ENCODE measurements around the gene WDR37. TPM values are rescaled to one million over a fixed set of nuclear protein-coding genes. Genes with fewer than 3 reads are reported as not detected.

The WDR37 gene
- total RNA-seq, 1 experiment from 2014 or later = 13.3 TPM

DNA sequence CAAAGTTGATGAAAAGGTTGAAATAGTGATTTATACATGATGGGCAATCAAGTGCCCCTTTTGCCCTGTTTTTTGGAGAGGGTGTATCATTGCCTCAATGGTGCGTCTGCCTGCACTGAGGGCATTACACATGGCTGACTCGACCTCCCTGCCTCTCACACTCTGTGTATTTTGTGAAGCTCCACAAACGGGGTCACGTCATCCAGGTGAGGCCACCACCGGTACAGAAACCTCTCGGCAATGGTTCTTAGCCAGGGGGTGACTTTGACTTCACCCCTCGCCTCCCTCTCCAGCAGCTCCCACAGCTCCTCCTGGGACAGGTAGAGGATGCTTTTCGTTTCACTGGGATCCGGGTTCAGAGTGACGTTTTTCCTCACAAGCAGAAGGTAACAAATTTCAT lies 36.8 kb upstream of the WDR37 start:
- no peak for DNase-seq
- 0 out of 2 replicates have a peak, but pooled peaks cover 7% of the 10 kb centered on the region for H4K20me1 ChIP-seq (ENCODE audit: insufficient read depth, low read depth, low read length)

DNA sequence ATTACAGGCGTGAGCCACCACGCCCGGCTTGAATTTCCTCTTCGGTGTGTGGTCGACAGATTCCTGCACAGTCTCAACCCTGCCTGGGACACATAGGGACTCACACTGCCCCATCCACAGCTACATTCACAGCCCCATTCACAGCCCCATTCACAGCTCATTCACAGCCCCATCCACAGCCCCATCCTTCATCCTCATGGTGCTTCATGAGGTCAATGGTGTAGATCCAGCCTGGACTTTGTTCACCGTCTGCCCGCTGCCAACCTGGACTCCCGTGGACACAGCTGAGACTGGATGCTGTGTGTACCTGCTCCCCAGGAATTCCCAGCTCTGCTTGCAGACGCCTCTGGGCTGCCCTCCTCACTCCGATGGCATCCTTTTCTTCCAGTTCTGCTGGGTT lies 35.7 kb upstream of the WDR37 start:
- Histone ChIP-seq H3K4me1 (ENCODE audit: low read length) (no peaks in the 10 kb centered on the region), H3K36me3 (ENCODE audit: insufficient read depth, low read length) (peaks cover 37% of the 10 kb centered on the region), H3K4me3 (ENCODE audit: low read length) (no peak overlapping the region), H3K4me2 (ENCODE audit: low read depth, low read length, poor library complexity, severe bottlenecking) (no peak overlapping the region), H3K9me3 (ENCODE audit: low read length) (no peaks in the 10 kb centered on the region), H3K9me2 (replicated peaks; ENCODE audit: insufficient read depth, low read length) (no peaks in the 10 kb centered on the region), H3K27me3 (ENCODE audit: low read length) (no peaks in the 10 kb centered on the region), H3K9ac (ENCODE audit: low read length) (no peak overlapping the region), H3K79me2 (ENCODE audit: low read length) (no peaks in the 10 kb centered on the region), H4K20me1 (ENCODE audit: insufficient read depth, low read depth, low read length) (no peaks in the 10 kb centered on the region), H3K27ac (ENCODE audit: low read length) (no peak overlapping the region), H2AFZ (ENCODE audit: low read length) (no peak overlapping the region)
- no peak for DNase-seq

More for the DNA sequence above, 36.8 kb upstream of the WDR37 start:
- Histone ChIP-seq H3K4me2 (ENCODE audit: low read depth, low read length, poor library complexity, severe bottlenecking) (no peak overlapping the region), H3K4me1 (ENCODE audit: low read length) (no peaks in the 10 kb centered on the region), H3K4me3 (ENCODE audit: low read length) (no peak overlapping the region), H3K27me3 (ENCODE audit: low read length) (no peaks in the 10 kb centered on the region), H3K27ac (ENCODE audit: low read length) (no peak overlapping the region), H3K9me3 (ENCODE audit: low read length) (no peaks in the 10 kb centered on the region), H3K79me2 (ENCODE audit: low read length) (no peaks in the 10 kb centered on the region), H3K9me2 (replicated peaks; ENCODE audit: insufficient read depth, low read length) (no peaks in the 10 kb centered on the region), H3K9ac (ENCODE audit: low read length) (no peak overlapping the region), H3K36me3 (ENCODE audit: insufficient read depth, low read length) (peaks cover 40% of the 10 kb centered on the region), H2AFZ (ENCODE audit: low read length) (no peak overlapping the region)

DNA sequence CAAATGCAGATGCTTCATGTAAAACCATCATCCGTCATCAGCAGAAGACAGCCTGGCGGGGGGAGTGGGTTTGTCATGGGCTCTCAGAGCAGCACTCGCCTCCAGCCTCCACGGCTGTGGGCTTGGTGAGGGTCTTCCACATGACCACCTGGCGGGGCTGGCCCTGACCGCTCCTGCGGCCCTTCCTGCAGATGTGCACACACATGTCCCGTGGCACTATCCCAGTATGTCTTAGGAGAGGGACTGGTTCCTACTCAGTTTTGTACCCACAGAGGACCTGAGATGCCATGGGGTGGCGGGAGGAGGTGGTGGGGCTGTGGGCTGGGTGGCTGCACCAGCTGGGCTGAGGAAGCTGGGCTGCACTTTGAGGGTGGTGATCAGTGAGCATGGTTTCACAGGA lies 35.2 kb upstream of the WDR37 start:
- peaks cover 37% of the 10 kb centered on the region for H3K36me3 ChIP-seq (ENCODE audit: insufficient read depth, low read length)
- H3K79me2 ChIP-seq (ENCODE audit: low read length) = no peaks in the 10 kb centered on the region
- no peak overlapping the region for H3K27ac ChIP-seq (ENCODE audit: low read length)
- no peak for DNase-seq
- H4K20me1 ChIP-seq (ENCODE audit: insufficient read depth, low read depth, low read length) = no peaks in the 10 kb centered on the region
- H3K9me2 ChIP-seq (replicated peaks; ENCODE audit: insufficient read depth, low read length) = no peaks in the 10 kb centered on the region
- H3K4me2 ChIP-seq (ENCODE audit: low read depth, low read length, poor library complexity, severe bottlenecking) = no peak overlapping the region
- no peaks in the 10 kb centered on the region for H3K4me1 ChIP-seq (ENCODE audit: low read length)
- no peaks in the 10 kb centered on the region for H3K27me3 ChIP-seq (ENCODE audit: low read length)
- H3K9me3 ChIP-seq (ENCODE audit: low read length) = no peaks in the 10 kb centered on the region
- H2AFZ ChIP-seq (ENCODE audit: low read length) = no peak overlapping the region
- no peak overlapping the region for H3K9ac ChIP-seq (ENCODE audit: low read length)
- H3K4me3 ChIP-seq (ENCODE audit: low read length) = no peak overlapping the region

DNA sequence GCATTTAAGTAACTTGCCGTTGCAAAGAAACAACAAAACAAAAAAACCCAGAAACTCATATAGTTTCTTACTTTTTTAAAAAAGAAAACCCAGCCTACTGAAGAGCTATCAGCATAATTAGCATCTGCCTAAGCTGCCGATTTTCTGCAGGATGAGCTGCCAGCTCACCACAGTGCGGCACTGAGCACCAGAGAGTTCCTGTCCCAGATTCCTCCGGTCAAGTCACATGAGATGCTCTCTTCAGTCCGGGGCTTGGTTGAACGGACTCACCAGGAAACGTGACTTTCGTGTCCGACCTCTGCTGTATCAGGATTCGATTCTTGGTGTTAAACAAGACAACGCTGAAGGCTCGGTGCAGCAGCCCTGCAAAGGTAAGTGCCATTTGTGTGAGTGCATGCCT lies 33.8 kb upstream of the WDR37 start:
- Histone ChIP-seq H3K4me2 (ENCODE audit: low read depth, low read length, poor library complexity, severe bottlenecking) (no peak overlapping the region), H3K9me2 (replicated peaks; ENCODE audit: insufficient read depth, low read length) (no peaks in the 10 kb centered on the region), H3K4me3 (ENCODE audit: low read length) (no peak overlapping the region), H3K9ac (ENCODE audit: low read length) (no peak overlapping the region), H3K79me2 (ENCODE audit: low read length) (no peaks in the 10 kb centered on the region), H3K27me3 (ENCODE audit: low read length) (no peaks in the 10 kb centered on the region), H3K9me3 (ENCODE audit: low read length) (no peaks in the 10 kb centered on the region), H4K20me1 (ENCODE audit: insufficient read depth, low read depth, low read length) (no peaks in the 10 kb centered on the region), H3K36me3 (ENCODE audit: insufficient read depth, low read length) (peaks cover 27% of the 10 kb centered on the region), H3K27ac (ENCODE audit: low read length) (no peak overlapping the region), H3K4me1 (ENCODE audit: low read length) (no peaks in the 10 kb centered on the region), H2AFZ (ENCODE audit: low read length) (no peak overlapping the region)
- no peak for DNase-seq

DNA sequence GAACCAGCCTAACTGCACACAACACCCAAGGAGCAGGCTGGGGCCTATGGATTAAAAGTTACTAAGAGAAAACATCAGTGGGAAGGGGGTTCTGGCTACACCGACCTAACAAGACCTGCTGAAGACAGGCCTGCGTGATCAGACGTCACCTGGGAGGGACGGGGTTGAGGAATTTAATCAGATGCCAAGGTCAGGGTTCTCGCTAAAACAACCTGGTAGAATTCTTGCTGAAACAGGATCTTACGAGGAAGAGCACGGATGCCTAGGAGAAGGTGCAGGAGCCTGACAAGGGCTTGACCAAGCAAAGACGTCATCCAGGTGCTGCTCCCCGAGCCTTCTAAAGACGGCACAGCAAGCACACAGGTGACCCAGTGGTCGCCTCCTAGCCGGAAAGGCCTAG lies 32.1 kb upstream of the WDR37 start:
- Histone ChIP-seq H3K27ac (ENCODE audit: low read length) (no peak overlapping the region), H3K79me2 (ENCODE audit: low read length) (no peaks in the 10 kb centered on the region), H3K4me1 (ENCODE audit: low read length) (no peaks in the 10 kb centered on the region), H3K4me3 (ENCODE audit: low read length) (no peak overlapping the region), H2AFZ (ENCODE audit: low read length) (no peak overlapping the region), H4K20me1 (ENCODE audit: insufficient read depth, low read depth, low read length) (no peaks in the 10 kb centered on the region), H3K9me2 (replicated peaks; ENCODE audit: insufficient read depth, low read length) (no peaks in the 10 kb centered on the region), H3K27me3 (ENCODE audit: low read length) (no peaks in the 10 kb centered on the region), H3K4me2 (ENCODE audit: low read depth, low read length, poor library complexity, severe bottlenecking) (no peak overlapping the region), H3K9me3 (ENCODE audit: low read length) (no peaks in the 10 kb centered on the region), H3K36me3 (ENCODE audit: insufficient read depth, low read length) (peaks cover 20% of the 10 kb centered on the region), H3K9ac (ENCODE audit: low read length) (no peak overlapping the region)
- no peak for DNase-seq

DNA sequence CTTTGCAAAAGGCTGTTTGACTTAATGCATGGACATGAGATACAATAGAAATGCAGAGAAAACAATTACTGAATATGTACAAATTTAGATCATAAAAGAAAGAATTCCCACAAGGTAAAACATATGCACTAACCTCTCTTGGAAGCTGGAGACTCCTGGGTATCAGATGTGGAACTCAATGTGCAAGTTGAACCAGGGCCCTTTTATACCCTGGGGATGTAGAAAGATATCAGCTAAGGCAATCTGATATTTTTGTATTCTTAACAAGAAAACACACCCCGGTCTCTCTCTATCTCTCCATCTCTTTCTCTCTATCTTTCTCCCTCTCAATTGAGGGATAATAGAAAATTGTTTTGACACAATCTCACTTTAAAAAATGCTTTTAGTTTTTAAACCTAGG lies 30.5 kb upstream of the WDR37 start, which contains the start of gene IDI2:
Gene IDI2 (minus strand): TSS at position 177 of the 400 bp plus-strand sequence. CDS start 1,136 bp downstream, outside the sequence.
- no peak for DNase-seq
- Histone ChIP-seq H3K4me1 (ENCODE audit: low read length) (no peaks in the 10 kb centered on the region), H3K79me2 (ENCODE audit: low read length) (no peaks in the 10 kb centered on the region), H3K27me3 (ENCODE audit: low read length) (no peaks in the 10 kb centered on the region), H3K4me2 (ENCODE audit: low read depth, low read length, poor library complexity, severe bottlenecking) (no peak within 1 kb of the TSS), H3K4me3 (ENCODE audit: low read length) (no peak within 1 kb of the TSS), H2AFZ (ENCODE audit: low read length) (no peak within 1 kb of the TSS), H3K9me2 (replicated peaks; ENCODE audit: insufficient read depth, low read length) (no peaks in the 10 kb centered on the region), H3K27ac (ENCODE audit: low read length) (no peak within 1 kb of the TSS), H4K20me1 (ENCODE audit: insufficient read depth, low read depth, low read length) (no peaks in the 10 kb centered on the region), H3K9ac (ENCODE audit: low read length) (no peak within 1 kb of the TSS), H3K9me3 (ENCODE audit: low read length) (no peaks in the 10 kb centered on the region), H3K36me3 (ENCODE audit: insufficient read depth, low read length) (peaks cover 12% of the 10 kb centered on the region; the same call in 1 of the 2 replicates)

DNA sequence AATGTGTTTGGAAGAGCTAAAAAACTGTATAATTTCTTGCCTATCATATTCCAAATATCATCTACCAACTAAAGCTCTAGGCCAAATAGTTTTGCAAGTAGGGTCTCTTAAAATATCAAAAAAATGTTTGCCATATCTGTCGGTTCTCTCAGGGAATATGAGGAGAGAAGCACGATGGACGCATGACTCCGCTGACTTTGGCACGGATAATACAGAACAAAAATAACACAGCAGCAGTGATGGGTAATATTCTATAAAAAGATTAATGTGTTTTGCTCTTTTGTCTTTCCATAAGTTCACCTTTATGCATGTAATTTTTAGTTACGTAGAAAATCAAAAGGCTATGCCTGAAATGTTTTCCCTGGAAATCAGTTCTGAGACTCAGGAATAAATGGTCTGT lies 29.6 kb upstream of the WDR37 start:
- H3K9me3 ChIP-seq (ENCODE audit: low read length) = no peaks in the 10 kb centered on the region
- H3K79me2 ChIP-seq (ENCODE audit: low read length) = no peaks in the 10 kb centered on the region
- no peaks in the 10 kb centered on the region for H3K27me3 ChIP-seq (ENCODE audit: low read length)
- no peak overlapping the region for H3K4me3 ChIP-seq (ENCODE audit: low read length)
- no peak overlapping the region for H3K27ac ChIP-seq (ENCODE audit: low read length)
- no peaks in the 10 kb centered on the region for H3K4me1 ChIP-seq (ENCODE audit: low read length)
- no peak for DNase-seq
- no peak overlapping the region for H3K4me2 ChIP-seq (ENCODE audit: low read depth, low read length, poor library complexity, severe bottlenecking)
- no peaks in the 10 kb centered on the region for H4K20me1 ChIP-seq (ENCODE audit: insufficient read depth, low read depth, low read length)
- no peaks in the 10 kb centered on the region for H3K9me2 ChIP-seq (replicated peaks; ENCODE audit: insufficient read depth, low read length)
- H3K36me3 ChIP-seq (ENCODE audit: insufficient read depth, low read length) = peaks cover 8% of the 10 kb centered on the region; the same call in 1 of the 2 replicates
- no peak overlapping the region for H3K9ac ChIP-seq (ENCODE audit: low read length)
- H2AFZ ChIP-seq (ENCODE audit: low read length) = no peak overlapping the region

DNA sequence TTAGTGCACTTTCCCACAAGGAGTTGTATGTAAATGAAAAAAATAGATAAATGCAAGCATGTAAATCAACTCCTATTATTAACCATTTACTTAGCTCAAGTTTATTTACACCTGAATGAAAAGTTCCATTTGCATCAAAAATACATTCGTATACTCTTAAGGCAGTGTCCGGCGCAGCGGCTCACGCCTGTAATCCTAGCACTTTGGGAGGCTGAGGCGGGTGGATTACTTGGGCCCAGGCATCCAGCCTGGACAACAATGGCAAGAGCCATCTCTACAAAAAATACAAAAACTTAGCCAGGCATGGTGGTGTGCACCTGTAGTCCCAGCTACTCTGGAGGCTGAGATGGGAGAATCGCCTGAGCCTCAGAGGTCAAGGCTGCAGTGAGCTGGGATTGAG lies 26.3 kb upstream of the WDR37 start:
- Histone ChIP-seq H3K27ac (ENCODE audit: low read length) (no peak overlapping the region), H3K4me3 (ENCODE audit: low read length) (no peak overlapping the region), H3K4me1 (ENCODE audit: low read length) (no peaks in the 10 kb centered on the region), H3K27me3 (ENCODE audit: low read length) (no peaks in the 10 kb centered on the region), H3K9ac (ENCODE audit: low read length) (no peak overlapping the region), H4K20me1 (ENCODE audit: insufficient read depth, low read depth, low read length) (no peaks in the 10 kb centered on the region), H3K9me2 (replicated peaks; ENCODE audit: insufficient read depth, low read length) (no peaks in the 10 kb centered on the region), H2AFZ (ENCODE audit: low read length) (no peak overlapping the region), H3K9me3 (ENCODE audit: low read length) (no peaks in the 10 kb centered on the region), H3K79me2 (ENCODE audit: low read length) (no peaks in the 10 kb centered on the region), H3K4me2 (ENCODE audit: low read depth, low read length, poor library complexity, severe bottlenecking) (no peak overlapping the region), H3K36me3 (ENCODE audit: insufficient read depth, low read length) (peaks cover 4% of the 10 kb centered on the region; the same call in 1 of the 2 replicates)
- DNase-seq = no peak

DNA sequence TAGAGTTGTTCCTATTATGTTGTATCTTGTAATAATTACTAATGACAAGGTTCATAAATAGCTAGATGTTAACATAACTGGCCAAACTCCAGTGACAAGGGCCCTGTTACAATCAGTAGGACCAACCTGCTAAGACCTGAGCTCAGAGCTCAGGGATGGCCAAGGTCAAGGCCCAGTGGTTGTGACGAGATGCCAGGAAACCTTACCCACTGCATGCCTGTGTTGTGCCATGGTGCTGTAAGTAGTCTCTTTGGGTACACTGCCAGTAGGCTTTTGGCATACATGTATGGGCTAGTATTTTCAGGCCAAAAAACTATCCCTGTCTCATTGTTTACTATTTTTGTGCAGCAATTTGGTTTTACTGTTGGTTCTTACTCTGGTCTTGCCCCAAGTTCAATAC lies 22.6 kb upstream of the WDR37 start:
- H3K9me3 ChIP-seq (ENCODE audit: low read length) = no peaks in the 10 kb centered on the region
- H3K27me3 ChIP-seq (ENCODE audit: low read length) = no peaks in the 10 kb centered on the region
- no peaks in the 10 kb centered on the region for H3K9me2 ChIP-seq (replicated peaks; ENCODE audit: insufficient read depth, low read length)

More for the DNA sequence above, 22.6 kb upstream of the WDR37 start:
- no peaks in the 10 kb centered on the region for H3K79me2 ChIP-seq (ENCODE audit: low read length)
- H3K9ac ChIP-seq (ENCODE audit: low read length) = no peak overlapping the region
- no peak overlapping the region for H3K27ac ChIP-seq (ENCODE audit: low read length)
- no peak for DNase-seq
- H3K4me3 ChIP-seq (ENCODE audit: low read length) = no peak overlapping the region
- H3K4me2 ChIP-seq (ENCODE audit: low read depth, low read length, poor library complexity, severe bottlenecking) = no peak overlapping the region
- no peaks in the 10 kb centered on the region; the same call in 1 of the 2 replicates for H3K36me3 ChIP-seq (ENCODE audit: insufficient read depth, low read length)
- no peak overlapping the region for H2AFZ ChIP-seq (ENCODE audit: low read length)
- no peaks in the 10 kb centered on the region for H4K20me1 ChIP-seq (ENCODE audit: insufficient read depth, low read depth, low read length)
- H3K4me1 ChIP-seq (ENCODE audit: low read length) = peaks cover 4% of the 10 kb centered on the region; the same call in 1 of the 2 replicates
